SU-DHL-6 (cell line): ENCODE data around the gene NUDT4.

Experiments
- H2AFZ ChIP-seq: fragments of 200-600 bp; sonication (generic); 2 replicates; pipeline ENCODE4 v1.6.1; 2014; ENCODE audit warnings: low read depth, mild to moderate bottlenecking, moderate library complexity, mixed read lengths, antibody characterized with exemption, low read length; ENCODE audit not compliant: severe bottlenecking
- H3F3A ChIP-seq: fragments of 200-600 bp; shearing (Covaris generic); 2 replicates; pipeline ENCODE4 v1.6.0; 2016; ENCODE audit warnings: antibody characterized with exemption, mild to moderate bottlenecking; ENCODE audit not compliant: insufficient read depth
- H3K27ac ChIP-seq: fragments of 200-600 bp; sonication (generic); 2 replicates; pipeline ENCODE4 v1.5.1; 2016; ENCODE audit warnings: low read depth, mild to moderate bottlenecking, low read length, moderate library complexity, mixed read lengths
- H3K27me3 ChIP-seq: fragments of 200-600 bp; sonication (generic), shearing (Covaris generic); 2 replicates; pipeline ENCODE4 v1.6.0; 2014; ENCODE audit warnings: mild to moderate bottlenecking, low read length
- H3K36me3 ChIP-seq: fragments of 200-600 bp; sonication (generic); 2 replicates; pipeline ENCODE4 v1.6.1; 2014; ENCODE audit warnings: mild to moderate bottlenecking, low read length, mixed read lengths
- H3K4me2 ChIP-seq: fragments of 300-600, 200-600 bp; shearing (Covaris generic), sonication (generic); 2 replicates; pipeline ENCODE4 v1.6.0; 2014; ENCODE audit warnings: low read length, low read depth, mild to moderate bottlenecking; ENCODE audit not compliant: poor library complexity, severe bottlenecking
- H3K4me3 ChIP-seq: fragments of 200-600 bp; sonication (generic); 2 replicates; pipeline ENCODE4 v1.5.1; 2014; ENCODE audit warnings: antibody characterized with exemption, low read length, mild to moderate bottlenecking, mixed read lengths; ENCODE audit not compliant: insufficient read depth, poor library complexity, severe bottlenecking
- H3K79me2 ChIP-seq: fragments of 200-600 bp; sonication (generic); 2 replicates; pipeline ENCODE4 v1.6.1; 2014; ENCODE audit warnings: mild to moderate bottlenecking, low read length, moderate library complexity; ENCODE audit not compliant: insufficient read depth
- H3K9ac ChIP-seq: fragments of 200-600 bp; sonication (generic); 2 replicates; pipeline ENCODE4 v1.7.0; 2014; ENCODE audit warnings: mild to moderate bottlenecking, low read length
- H3K9me2 ChIP-seq: fragments of 200-600 bp; sonication (generic); replicated peaks from 2 replicates; pipeline ENCODE4 v1.6.1; 2014; ENCODE audit warnings: low read length; ENCODE audit not compliant: insufficient read depth
- H3K9me3 ChIP-seq: fragments of 200-600 bp; sonication (generic); 2 replicates; pipeline ENCODE4 v1.6.1; 2014; ENCODE audit warnings: low read length, mixed read lengths; ENCODE audit not compliant: insufficient read depth
- H4K20me1 ChIP-seq: fragments of 200-600 bp; sonication (generic); 2 replicates; pipeline ENCODE4 v1.6.1; 2014; ENCODE audit warnings: low read depth, mild to moderate bottlenecking, antibody characterized with exemption, low read length, moderate library complexity, mixed read lengths
- CTCF ChIP-seq: fragments of 200-600 bp; sonication (generic); IDR thresholded peaks from one replicate; pipeline ENCODE4 v1.5.1; 2017; ENCODE audit warnings: antibody characterized with exemption, mild to moderate bottlenecking, low read length, moderate library complexity; ENCODE audit not compliant: insufficient read depth, poor library complexity, severe bottlenecking
- EZH2phosphoT487 ChIP-seq: fragments of 200-600 bp; sonication (generic), shearing (Covaris generic); conservative IDR thresholded peaks from 2 replicates; pipeline ENCODE4 v1.6.1; 2018; ENCODE audit warnings: mild to moderate bottlenecking, antibody characterized with exemption, low read length, moderate library complexity, mixed read lengths

The NUDT4 gene

GRCh38 chr12:93360688-93361087 is 17.0 kb upstream of the NUDT4 start:
- H2AFZ ChIP-seq: no peak overlapping the region
- no peak overlapping the region for H3K4me3 ChIP-seq
- H3K36me3 ChIP-seq: no peaks in the 10 kb centered on the region

DNA sequence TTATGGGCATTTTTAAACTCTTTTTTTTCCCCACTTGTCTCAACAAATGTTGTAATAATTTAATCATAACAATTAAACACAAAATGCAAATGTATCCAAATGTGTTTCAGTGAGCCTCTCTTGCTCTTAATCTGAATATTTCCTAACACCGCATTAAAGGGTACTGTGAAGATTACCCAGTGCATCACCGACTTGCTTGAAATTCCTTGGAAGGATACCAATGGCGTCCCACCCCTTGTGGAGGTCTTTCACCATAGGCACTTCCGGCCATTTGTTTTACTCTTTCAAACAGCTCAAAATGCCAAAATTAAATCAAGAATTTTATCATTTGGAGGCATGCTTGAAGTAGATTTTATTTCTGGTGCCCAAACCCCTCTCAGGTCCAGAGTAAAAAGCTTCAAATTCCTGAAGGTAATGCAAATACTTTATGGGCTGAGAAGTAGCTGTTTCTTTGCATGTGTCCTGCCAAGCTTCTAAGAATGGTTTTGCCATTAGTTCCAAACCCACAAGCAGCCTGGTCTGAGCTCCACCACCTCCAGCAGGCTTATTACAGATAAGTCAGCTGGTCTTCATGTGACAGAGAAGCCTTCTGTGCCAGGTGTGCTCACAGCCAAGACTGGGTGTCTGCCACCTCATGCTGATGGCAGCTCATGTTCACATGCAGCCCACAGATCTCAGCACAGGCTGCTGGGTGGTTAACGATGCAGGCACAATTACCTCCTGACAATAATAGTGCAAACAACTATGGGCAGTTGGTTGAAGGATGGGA is 16.4 kb upstream of the NUDT4 start:
- Histone ChIP-seq H3K9ac (no peak overlapping the region), H3K4me2 (no peak overlapping the region), H4K20me1 (no peaks in the 10 kb centered on the region), H3K9me3 (no peaks in the 10 kb centered on the region), H3K36me3 (no peaks in the 10 kb centered on the region), H2AFZ (no peak overlapping the region), H3K4me3 (no peak overlapping the region), H3K9me2 (no peaks in the 10 kb centered on the region), H3K79me2 (no peaks in the 10 kb centered on the region), H3K27ac (no peak overlapping the region), H3F3A (no peaks in the 10 kb centered on the region), H3K27me3 (no peaks in the 10 kb centered on the region)
- TF ChIP-seq CTCF: no peak
- no peak for TF ChIP-seq EZH2phosphoT487

More at GRCh38 chr12:93360688-93361087, 17.0 kb upstream of the NUDT4 start:
- TF ChIP-seq EZH2phosphoT487 (no peak), CTCF (no peak)
- Histone ChIP-seq H3K9me3 (no peaks in the 10 kb centered on the region), H3K27ac (no peak overlapping the region), H3K27me3 (no peaks in the 10 kb centered on the region), H3F3A (no peaks in the 10 kb centered on the region), H3K9ac (no peak overlapping the region), H3K79me2 (no peaks in the 10 kb centered on the region), H3K4me2 (no peak overlapping the region), H4K20me1 (no peaks in the 10 kb centered on the region), H3K9me2 (no peaks in the 10 kb centered on the region)

DNA sequence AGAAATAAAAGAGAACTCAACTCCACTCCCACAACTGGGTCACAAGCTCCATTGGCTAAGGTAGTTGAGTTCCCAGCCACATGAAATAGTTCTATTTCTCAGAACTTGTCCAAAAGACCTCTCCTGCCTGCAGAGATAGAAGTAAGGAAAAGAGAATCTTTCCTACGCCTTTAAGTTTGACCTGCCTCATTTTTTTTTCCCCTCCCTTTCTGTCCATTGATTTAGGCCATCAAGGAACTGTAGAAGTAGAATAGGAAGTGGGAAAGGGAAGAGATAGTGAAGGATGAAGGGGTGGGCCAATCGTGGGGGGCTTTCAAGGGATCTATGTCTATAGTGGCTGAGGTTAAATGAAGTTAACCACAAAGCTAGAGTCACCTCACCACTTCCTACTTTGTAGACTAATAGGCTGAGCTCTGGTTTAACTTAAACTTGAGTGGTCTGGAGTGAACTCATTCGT is 13.9 kb upstream of the NUDT4 start:
- Histone ChIP-seq H3K36me3 (no peaks in the 10 kb centered on the region), H3K4me3 (no peak overlapping the region), H3K27me3 (no peaks in the 10 kb centered on the region), H3F3A (no peaks in the 10 kb centered on the region), H3K79me2 (no peaks in the 10 kb centered on the region), H4K20me1 (no peaks in the 10 kb centered on the region), H3K9me2 (no peaks in the 10 kb centered on the region), H3K9ac (no peak overlapping the region), H3K9me3 (no peaks in the 10 kb centered on the region), H3K27ac (no peak overlapping the region), H2AFZ (no peak overlapping the region), H3K4me2 (no peak overlapping the region)
- TF ChIP-seq CTCF: no peak
- no peak for TF ChIP-seq EZH2phosphoT487
